HG03442 (cell line): ENCODE measurements around the gene EHBP1L1.

Experiments used
- ATAC-seq: cut with Tn5 transposase; IDR thresholded peaks from one replicate; pipeline ENCODE4 v1.9.1; 2021; ENCODE audit warnings: mild to moderate bottlenecking, moderate library complexity; ENCODE audit not compliant: unreplicated experiment

Gene EHBP1L1

DNA sequence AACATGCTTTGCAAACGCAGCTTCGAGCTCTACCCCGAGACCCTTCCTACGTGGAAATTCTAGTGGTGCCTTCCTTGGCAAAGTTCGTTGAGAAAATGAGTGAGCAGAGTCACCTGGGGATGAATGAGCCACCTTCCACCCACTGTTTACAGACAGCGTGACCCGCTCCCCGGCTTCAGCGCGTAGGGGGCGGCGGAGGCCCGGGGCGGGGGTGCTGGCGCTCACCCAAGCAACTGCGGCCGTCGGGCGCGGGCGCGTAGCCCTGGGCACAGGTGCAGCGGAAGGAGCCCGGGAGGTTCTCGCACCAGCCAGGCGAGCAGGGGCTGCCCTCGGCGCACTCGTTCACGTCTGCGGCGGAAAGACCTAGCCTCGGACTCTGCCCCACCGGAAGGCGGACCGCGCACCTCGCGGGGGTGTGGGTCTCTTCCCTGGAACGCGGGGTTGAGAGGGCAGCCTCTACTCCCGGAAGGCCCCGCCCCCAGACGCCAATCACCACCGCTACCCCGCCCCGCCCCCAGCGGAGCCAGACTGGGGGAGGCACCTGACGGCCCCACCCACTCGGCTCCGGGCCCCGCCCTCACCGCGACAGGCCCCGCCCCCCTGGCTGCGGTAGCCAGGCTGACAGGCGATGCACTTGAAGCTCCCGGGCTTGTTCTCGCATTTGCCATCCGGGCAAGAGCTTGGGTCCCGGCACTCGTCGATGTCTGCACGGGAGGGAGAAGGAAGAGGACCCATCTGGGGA lies 29.5 kb upstream of the EHBP1L1 start:
- peak; percentile 60 for ATAC-seq

DNA sequence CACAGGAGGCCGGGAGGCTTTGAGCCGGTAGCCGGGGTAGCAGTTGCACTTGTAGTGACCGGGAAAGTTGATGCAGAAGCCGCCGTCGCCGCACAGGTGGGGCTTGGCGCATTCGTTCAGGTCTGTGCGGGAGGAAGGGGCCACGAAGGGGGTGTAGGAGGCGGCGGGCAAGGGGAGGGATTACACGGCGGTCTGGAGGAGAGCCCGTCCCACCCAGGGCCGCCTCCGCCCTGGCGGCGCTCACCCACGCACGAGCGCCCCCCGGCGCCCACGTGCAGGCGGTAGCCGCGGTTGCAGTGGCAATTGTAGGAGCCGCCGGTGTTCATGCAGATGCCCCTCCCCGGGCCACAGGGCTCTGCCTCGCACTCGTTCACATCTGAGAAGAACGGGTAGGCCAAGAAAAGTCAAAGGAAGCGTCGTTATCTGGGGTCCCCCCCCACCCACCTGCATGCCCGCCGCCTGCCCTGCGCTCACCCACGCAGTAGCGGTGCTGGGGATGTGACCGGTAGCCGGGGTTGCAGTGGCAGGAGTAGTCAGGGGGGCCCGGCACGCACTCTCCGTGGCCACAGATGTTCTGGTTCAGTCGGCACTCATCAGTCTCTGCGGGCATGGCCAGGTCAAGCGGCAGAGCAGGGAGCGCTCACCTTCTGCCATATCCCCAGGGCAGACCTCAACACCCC lies 28.3 kb upstream of the EHBP1L1 start:
- no peak for ATAC-seq

DNA sequence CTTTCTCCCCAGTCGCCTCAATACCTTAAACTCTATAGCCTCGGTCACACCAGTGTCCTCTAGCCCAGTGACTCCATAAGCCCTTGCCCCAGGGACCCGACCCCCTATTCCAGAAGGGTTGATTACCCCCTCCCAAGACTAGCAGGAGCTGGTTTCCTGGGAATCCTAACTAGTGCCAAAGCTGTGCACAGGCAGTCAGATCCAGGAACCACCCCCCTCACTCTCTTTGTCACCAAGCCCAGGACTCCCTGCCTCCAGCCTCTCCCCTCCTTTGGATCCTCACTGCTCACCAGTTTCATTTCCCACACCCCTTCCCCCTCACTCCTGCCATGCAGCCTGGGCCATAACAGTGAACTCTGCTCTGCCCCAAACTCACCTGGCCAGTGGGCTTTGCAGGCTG lies 27.5 kb upstream of the EHBP1L1 start:
- no peak for ATAC-seq

DNA sequence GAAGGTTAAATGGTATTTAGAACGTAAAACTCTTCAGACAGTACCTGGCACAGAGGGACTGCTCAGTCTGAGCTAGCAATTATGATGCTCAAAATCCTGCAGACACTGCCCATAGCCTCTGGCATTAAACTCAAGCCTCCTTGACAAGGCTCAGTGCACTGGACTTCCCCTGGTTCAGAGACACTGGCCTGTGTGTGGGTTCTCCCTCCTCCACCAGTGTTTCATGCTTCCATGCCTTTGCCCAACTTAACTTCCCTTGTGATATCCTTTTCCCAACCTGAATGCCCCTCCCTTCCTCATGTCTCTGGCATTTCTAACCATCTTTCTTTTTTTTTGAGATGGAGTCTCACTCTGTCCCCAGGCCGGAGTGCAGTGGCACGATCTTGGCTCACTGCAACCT lies 26.8 kb upstream of the EHBP1L1 start:
- ATAC-seq = no peak

DNA sequence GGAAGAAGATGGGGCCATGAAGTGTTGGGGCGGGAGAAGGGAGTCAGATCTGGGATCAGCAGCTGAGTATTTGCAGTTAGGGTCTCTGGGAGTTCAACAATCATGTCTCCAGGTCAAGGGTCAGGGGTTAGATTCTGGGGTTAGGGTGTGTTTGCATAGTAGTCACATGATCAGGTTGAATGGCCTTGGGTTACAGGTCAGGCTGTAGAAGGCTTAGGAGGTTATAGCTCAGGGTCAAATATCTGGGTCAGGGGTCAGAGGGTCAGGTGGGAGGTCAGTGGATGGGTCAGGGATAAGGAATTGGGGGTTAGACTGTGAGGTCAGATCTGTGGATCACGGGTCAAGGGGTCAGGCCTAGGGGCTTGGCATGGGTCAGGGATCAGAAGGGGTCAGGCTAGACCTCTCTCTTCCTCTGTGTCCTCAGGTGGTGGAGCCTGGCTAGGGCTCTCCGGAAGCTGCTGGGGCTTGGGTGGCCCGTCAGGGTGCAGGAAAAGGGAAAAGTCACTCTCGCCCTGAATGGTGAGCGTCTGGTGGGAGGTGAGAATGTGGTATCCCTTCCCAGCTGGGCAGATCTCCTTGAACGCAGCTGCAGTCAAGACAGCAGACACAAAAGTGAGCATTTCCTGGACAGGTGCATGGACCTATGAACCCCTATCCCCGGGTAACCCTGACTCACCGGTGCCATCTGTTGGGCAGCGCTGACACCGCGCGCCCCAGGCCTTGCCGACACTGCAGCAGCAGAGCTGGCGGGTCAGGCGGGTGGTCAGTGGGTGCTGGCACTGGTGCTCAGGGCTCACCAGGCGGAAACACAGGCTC lies 24.1 kb upstream of the EHBP1L1 start:
- ATAC-seq = no peak

DNA sequence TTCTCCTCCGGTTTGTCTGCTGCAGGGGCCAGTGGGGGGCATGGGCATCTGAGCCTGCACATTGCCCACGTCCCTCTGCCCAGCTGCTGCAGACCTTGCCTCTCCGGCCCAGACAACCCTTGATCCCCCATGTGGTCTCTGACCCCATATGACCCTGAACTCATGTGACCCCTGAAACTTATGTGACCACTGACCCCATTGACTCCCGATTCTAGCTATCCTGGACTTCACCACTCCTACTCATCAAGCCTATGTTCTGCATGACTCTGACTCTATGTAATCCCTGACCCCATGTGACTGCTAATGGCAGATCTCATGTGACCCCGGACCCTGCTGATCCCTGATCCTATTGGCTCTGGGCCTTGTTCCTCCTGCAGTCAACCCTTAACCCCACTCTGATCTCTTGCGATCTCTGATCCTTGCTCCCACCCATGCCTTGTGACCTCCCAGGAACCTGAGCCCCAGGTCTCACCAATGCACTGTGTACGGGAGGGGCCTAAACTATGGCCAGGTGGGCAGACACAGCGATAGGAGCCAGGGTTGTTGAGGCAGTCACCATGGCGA lies 23.4 kb upstream of the EHBP1L1 start:
- no peak for ATAC-seq

DNA sequence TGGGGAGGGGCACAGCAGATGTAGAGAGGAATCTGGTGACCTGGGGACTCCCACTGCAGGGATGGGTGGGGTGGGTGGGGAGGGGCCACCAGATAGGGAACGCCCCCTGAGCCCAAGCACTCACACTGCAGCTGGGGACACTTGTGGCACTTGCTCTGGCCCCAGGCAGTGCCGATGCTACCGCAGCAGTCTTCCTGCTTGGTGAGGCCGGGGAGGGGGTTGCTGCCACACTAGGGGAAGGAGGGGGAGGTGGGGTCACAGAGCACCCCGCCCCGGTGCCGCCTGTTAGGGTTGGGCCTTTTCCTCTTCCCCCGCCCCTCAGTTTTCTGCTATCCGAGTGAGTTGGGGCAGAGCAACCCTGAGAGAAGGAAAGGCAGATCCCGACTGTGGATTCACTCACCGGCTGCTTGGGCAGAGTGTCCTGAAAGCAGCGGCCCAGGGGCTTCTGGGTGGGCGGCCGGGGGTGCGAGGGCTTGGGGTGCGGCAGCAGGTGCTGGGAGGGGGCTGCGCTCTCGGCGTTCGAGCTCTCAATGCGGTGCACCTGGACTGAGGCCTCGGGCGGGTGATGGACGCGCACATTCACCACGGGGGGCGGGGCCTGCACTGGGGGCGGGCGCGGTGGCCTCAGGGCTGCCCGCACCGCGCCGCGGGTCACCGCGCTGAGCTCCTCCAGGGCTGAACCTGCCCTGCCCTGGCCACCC lies 22.4 kb upstream of the EHBP1L1 start:
- no peak for ATAC-seq

DNA sequence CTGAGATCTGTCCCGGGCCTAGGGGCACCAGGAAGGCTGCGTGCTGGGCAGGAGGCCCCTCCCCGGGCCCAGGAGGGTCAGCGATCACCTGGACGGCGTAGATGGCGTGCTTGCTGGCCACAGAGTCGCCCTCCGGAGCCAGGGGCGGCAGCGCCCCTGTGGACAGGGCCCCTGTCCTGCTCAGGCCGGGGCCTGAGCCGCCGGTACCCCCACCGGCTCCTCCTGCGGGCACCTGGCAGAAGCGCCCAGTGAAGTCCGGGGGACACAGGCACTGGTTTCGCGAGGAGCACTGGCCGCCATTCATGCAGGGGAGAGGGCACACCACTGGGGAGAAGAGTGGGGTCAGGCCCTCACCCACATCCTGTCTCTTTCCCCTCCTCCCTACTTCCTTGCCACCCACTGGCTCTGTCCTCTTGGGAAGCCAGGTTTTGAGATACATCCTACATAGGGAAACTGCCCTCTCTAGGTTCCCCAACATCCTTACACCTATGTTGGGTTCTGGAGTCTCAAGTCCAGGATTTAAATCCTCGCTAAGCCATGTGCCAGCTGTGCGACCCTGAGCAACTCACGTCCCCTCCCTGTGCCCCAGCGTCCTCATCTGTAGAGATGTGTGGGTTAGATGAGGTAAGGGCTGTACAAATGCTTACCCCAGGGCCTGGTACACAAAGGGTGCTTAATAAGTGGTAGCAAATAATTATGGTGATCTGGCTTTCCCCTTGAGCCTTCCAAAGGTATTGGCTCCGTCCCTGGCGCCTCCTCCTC lies 21.6 kb upstream of the EHBP1L1 start:
- ATAC-seq = no peak

DNA sequence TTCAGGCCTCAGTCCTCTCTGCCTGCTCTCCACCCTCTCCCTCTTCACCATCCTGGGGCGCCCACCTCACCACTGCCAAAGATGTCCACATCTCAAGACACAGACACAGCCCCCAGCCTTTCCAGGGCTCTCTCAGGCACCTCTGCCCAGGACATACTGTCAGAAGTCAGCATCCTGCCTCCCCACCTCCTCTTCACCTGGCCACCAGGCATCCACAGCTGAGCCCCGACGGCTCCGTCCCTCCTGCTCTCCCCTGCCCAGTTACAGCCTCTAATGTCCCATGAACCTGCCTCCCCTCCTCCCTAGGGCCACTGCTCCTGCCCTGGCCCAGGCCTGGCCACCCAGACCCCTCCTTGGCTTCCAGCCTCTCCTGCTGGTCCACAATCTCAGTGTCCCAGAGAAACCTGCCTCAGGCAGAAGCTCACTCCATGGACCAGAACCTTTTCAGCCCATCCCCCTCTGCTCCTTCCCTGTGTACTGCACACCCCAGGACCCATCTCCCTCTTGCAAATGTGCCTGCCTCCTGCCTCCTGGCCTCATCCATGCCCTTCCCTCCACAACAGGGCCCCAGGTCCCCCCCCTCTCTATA lies 20.9 kb upstream of the EHBP1L1 start:
- ATAC-seq = no peak

DNA sequence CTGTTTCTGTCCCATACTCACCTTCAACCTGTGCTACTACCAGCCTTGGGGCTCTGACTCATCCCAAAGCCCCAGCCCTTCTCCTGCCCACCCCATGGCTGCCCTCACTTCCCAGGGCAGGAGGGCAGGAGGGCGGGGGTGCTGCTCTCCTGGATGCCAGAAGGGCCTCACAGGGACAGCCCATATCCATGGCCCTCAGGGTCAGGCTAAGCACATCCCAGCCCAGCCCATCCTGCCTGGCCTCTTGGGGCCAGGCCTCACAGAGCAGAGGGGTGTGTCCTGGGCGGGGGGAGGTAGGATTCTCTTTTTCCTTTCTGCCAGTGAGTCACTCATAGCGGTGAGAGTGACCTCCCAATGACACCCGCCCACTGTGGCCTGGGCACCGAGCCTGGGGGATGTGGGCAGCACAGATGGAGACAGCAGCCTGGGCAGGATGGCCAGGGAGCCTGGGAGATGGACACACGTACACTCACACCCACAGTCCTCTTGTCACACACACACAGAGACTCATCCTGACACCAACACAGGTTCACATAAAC lies 20.1 kb upstream of the EHBP1L1 start:
- no peak for ATAC-seq

DNA sequence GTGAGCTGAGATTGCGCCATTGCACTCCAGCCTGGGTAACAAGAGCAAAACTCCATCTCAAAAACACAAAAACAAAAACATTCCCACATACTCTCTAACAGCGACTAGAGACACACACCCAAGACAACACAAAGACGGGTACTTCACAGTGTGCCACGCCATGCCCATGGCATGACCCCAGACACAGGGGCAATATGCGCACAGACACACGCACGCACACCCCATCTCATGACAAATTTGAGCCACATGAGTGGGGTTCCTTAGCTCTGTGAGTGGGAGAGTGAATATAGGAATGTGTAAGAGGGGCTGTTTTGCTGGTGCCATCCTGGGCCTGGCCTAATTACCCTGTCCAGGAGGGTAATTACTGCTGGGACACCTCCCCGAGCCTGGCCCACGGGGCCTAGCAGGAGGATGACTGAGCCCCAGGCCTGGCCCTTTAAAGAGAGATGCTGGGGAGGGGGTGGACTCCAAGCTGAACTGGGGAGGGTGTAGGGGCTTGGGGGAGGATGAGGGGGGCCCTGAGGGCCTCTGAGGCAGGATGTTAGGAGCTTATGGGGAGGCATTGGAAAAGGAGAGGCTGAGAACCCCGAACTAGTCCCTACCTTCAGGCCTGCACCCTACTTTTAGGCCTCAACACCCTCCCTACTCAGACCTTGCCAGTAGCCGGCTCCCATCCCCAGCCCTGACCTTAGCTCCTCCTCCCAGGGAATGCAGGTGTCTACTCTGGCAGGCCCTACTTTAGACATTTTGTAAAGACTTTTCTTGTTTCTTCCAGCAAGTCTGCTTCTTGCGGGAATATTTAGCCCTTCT lies 19.2 kb upstream of the EHBP1L1 start:
- ATAC-seq = no peak

DNA sequence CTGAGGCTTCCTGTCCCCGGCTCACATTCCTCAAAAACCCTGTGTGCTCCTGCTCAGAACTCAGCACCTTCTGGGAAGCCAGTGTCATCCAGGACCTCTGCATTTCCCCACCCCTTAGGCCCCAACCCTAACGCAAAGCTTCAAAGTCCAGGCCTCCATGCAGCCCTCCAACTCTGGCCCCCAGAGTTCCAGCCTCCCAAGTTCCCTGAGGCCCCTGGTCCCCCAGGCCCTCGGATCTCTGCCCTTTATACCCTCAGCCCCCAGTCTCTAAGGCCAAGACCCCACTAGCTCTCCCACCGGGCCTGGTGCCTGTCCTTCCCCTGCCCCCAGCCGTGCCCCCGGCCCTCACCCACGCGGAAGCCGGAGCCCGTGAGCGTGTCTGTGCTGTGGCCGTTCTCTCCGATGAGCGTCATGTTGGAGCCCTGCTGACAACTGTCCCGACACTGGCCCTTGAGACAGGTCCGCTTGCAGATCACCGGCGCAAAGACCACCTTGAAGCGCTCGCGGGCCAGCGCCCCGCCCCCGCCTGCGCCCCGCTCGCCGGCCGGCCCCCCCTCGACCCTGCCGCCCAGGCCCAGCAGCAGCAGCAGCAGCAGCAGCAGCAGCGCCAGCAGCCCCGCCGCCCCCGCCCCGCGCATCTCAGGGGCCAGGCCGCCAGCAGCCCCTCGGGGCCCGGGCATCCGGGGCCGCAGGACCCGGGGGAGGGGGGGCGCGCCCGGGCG lies 18.4 kb upstream of the EHBP1L1 start:
- no peak for ATAC-seq

DNA sequence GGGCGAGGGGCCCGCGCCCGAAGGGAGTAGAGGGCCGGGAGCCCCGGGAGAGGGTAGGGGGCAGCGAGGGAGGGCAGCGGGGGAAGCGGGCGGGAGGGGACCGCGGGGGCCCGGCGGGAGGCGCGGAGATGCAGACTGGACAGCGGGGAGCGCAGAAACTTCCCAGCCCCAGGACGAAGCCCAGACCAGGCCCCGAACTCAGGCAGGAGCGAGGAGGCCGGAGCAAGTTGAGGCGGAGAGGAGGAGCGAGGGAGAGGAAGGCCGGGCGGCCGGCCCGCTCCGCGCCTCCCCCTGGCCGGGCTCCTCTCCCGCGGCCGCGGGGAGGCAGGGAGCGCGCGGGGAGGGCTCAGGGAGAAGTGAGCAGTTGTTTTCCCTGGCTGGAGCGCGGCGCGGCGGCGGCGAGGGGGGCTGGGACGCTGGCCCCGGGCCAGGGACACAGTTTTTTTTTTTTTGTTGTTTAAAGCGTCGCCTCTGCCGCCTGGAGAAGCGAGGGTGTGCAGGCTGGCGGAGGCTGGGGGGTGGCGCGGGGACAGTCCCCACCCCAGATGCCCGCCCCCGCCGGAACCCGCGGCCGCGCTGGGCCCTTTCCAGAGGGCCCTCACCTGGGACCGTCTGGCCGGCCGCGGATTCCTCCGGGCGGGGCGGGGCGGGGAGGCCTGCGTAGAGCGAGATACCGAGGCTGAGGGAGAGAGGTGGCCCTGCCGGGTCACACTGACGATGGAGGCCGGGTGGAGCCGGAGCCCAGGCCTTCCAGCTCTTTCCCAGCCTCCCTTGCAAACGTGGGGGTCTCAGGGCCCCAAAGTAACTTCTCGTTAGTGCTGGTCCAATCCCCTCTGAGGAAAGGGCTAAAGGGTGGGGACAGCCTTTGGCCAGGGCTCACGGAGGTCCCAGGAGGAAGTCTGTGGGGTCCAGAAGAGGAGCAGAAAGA lies 17.6 kb upstream of the EHBP1L1 start, which contains the start of gene LTBP3:
Gene LTBP3, minus strand, starts transcription at position 358 of the 928 bp plus-strand sequence. CDS start 400 bp downstream, outside the sequence.
- ATAC-seq = no peak

DNA sequence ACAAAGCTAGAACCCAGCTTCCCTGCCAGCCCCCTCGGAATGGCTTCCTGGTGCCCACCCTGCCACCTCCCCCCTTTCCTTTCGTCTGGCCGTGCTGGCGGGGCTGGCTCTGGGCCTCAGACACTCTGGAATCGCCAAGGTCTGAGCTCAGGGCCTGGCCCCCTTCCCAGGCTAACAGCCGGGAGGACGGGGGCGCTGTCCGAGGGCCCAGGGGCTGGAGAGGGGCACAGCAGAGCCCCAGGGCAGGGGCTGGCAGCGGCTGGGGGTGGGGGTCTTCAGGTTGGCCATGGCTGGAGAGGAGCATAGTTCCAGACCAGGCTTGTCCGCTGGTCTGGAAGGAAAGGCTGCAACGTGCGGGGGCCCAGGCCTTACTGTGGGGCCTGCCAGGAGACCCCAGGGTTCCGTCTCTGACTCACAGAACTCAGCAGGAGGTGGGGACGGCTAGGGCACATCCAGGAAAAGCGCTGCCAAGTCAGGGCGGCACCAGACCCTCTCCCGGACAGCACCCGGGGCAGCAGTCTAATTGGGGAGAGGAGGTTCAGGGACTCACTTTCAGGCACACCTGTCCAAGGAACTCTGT lies 16.8 kb upstream of the EHBP1L1 start:
- no peak for ATAC-seq

DNA sequence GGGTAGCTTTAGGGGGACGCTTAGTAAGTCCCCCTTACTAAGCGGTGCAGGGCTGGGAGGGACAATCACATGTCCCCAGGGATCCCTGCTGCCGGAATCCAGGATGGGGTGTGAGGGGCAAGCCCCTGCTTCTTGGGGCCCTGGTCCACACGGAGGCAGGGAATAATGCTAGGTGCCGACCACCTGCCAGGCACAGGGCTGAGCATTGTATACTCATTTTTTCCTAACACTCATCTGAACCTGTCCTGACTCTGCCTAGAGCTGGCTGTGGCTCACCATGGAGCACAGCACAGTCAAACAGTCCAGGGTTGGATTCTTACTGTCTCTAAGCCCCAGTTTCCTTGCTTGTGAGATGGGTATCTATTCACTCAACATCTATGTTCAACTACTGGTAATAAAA lies 16.3 kb upstream of the EHBP1L1 start:
- no peak for ATAC-seq

DNA sequence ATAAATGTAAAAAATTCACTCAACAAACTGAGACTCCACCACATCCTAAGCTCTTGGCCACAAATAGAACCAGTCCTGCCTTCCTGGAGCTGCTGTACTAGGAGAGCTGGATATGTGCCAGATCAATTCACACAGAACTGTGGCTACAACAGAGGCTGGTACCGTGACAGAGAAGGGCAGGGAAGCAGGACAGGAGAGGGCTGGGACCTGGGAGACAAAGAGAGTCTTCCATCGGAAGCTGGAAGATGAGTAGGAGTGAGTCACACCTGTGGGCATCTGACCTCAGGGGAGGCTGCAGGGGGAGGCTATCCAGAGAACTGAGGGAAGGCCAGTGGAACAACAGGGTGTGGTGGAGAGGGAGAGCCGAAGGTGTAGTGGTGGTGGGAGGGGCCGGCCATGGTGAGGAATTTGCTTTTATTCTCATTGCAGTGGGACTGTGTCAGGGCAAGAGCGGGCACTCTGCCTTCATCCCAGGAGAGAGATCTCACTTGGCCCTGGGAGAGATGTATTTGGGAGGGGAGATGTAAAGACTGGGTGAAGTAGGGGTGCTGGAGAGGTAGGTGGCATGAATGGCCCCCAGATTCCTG lies 15.8 kb upstream of the EHBP1L1 start:
- no peak for ATAC-seq
